HCT116 (cell line): ENCODE data around the gene PTGDS. TPM values are rescaled to one million over a fixed set of nuclear protein-coding genes. Genes with fewer than 3 reads are reported as not detected.
A peak's percentile ranks its signal among the peaks of the same experiment; 100 is the strongest.

Experiments
- ATAC-seq: fragments of 200-7000 bp; cut with Tn5 transposase; 2 replicates; pipeline ENCODE4 v1.9.1; 2020; ENCODE audit warnings: mild to moderate bottlenecking, moderate library complexity
- BruUV-seq: library from RNA; stranded (reverse); fragments of 400-500 nt; replicated peaks from 2 replicates; lab custom pipeline; 2021; lab: Mats Ljungman, UMichigan
- CTCF ChIA-PET: fragments of 300-600 bp; sonication (Branson Sonifier 250); formaldehyde crosslinking; loops from one replicate; lab custom pipeline; 2021; ENCODE audit warnings: antibody characterized with exemption; lab: Charles Lee
- POLR2A ChIA-PET: fragments of 300-600, 350-600 bp; sonication (Branson Sonifier 250); formaldehyde crosslinking; loops from one replicate; lab custom pipeline; 2021; ENCODE audit warnings: antibody characterized with exemption; lab: Charles Lee
- RAD21 ChIA-PET, 2 experiments: fragments of 300-600 bp; sonication (Branson Sonifier 250); formaldehyde crosslinking; loops; one replicate each; lab custom pipeline; 2023; ENCODE audit warnings: low total read pairs in 2 of 2; ENCODE audit not compliant: uncharacterized antibody in 2 of 2, unreplicated experiment in 2 of 2, low non-redundant PET in 1 of 2; lab: Charles Lee
- DNase-seq: peaks from one replicate; pipeline ENCODE4 v3.0.0-alpha.2; 2010; ENCODE audit warnings: low read depth, low spot score
- H2AFZ ChIP-seq: fragments of 200-600 bp; shearing (Covaris generic), sonication (generic); 2 replicates; pipeline ENCODE4 v1.6.1; 2017; ENCODE audit warnings: low read depth, mixed run types, mixed read lengths, antibody characterized with exemption, low read length; ENCODE audit not compliant: poor library complexity, severe bottlenecking
- H3K27ac ChIP-seq: 2 replicates; pipeline ENCODE4 v1.5.1; 2012; ENCODE audit warnings: low read depth, low read length
- H3K27me3 ChIP-seq: fragments of 200-600 bp; sonication (generic); 2 replicates; pipeline ENCODE4 v1.6.1; 2016; ENCODE audit warnings: mixed run types, low read length, mixed read lengths; ENCODE audit not compliant: insufficient read depth
- H3K36me3 ChIP-seq, 2 experiments: fragments of 200-500 bp in 1 of 2; fragments of 200-600 bp in 1 of 2; sonication (Bioruptor generic) in 1 of 2; sonication (generic) in 1 of 2; 2 replicates each; pipeline versions ENCODE4 v1.5.1 to v1.6.1; 2014 to 2016; ENCODE audit warnings: low read length in 2 of 2, inconsistent platforms in 1 of 2, mixed read lengths in 1 of 2, mixed run types in 1 of 2; ENCODE audit not compliant: insufficient read depth in 2 of 2, control insufficient read depth in 1 of 2
- H3K4me1 ChIP-seq, 2 experiments: fragments of 200-600 bp in 1 of 2; sonication (generic) in 1 of 2; 2 replicates each; pipeline versions ENCODE4 v1.5.1 to v1.6.1; 2012 to 2017; ENCODE audit warnings: low read length in 2 of 2, inconsistent platforms in 1 of 2, mild to moderate bottlenecking in 1 of 2, mixed read lengths in 1 of 2, mixed run types in 1 of 2, moderate library complexity in 1 of 2; ENCODE audit not compliant: insufficient read depth in 2 of 2, control insufficient read depth in 1 of 2
- H3K4me2 ChIP-seq: fragments of 200-600 bp; sonication (generic); 2 replicates; pipeline ENCODE4 v1.6.1; 2017; ENCODE audit warnings: mixed run types, low read length, mixed read lengths
- H3K4me3 ChIP-seq, 2 experiments: fragments of 200-600 bp in 1 of 2; sonication (generic) in 1 of 2; replicated peaks in 1 of 2; 2 replicates each; pipeline ENCODE4 v1.5.1; 2011 to 2016; ENCODE audit warnings: low read length in 2 of 2, control low read depth in 1 of 2, low read depth in 1 of 2, mild to moderate bottlenecking in 1 of 2, mixed read lengths in 1 of 2, mixed run types in 1 of 2
- H3K79me2 ChIP-seq: fragments of 200-600 bp; sonication (generic); 2 replicates; pipeline ENCODE4 v1.6.1; 2017; ENCODE audit warnings: mild to moderate bottlenecking, mixed run types, low read length, moderate library complexity, mixed read lengths; ENCODE audit not compliant: insufficient read depth
- H3K9ac ChIP-seq: fragments of 200-600 bp; sonication (generic); 2 replicates; pipeline ENCODE4 v1.6.1; 2016; ENCODE audit warnings: low read length, mixed read lengths
- H3K9me2 ChIP-seq: fragments of 200-600 bp; sonication (generic), shearing (Covaris generic); 2 replicates; pipeline ENCODE4 v1.6.1; 2017; ENCODE audit warnings: mixed run types, mild to moderate bottlenecking, moderate library complexity; ENCODE audit not compliant: insufficient read depth
- H3K9me3 ChIP-seq, 2 experiments: fragments of 200-500 bp in 1 of 2; fragments of 200-600 bp in 1 of 2; sonication (Bioruptor generic) in 1 of 2; sonication (generic) in 1 of 2; 2 replicates each; pipeline ENCODE4 v1.6.1; 2014 to 2017; ENCODE audit warnings: low read length in 2 of 2, mixed read lengths in 2 of 2, inconsistent platforms in 1 of 2, low read depth in 1 of 2, mild to moderate bottlenecking in 1 of 2, mixed run types in 1 of 2, moderate library complexity in 1 of 2; ENCODE audit not compliant: control insufficient read depth in 1 of 2, insufficient read depth in 1 of 2
- H4K20me1 ChIP-seq: fragments of 200-600 bp; sonication (generic), shearing (Covaris generic); 2 replicates; pipeline ENCODE4 v1.6.1; 2017; ENCODE audit warnings: mixed run types, mild to moderate bottlenecking, moderate library complexity; ENCODE audit not compliant: insufficient read depth
- ATF3 ChIP-seq: IDR thresholded peaks from 2 replicates; pipeline ENCODE4 v1.6.1; 2012
- EGR1 ChIP-seq: IDR thresholded peaks from 2 replicates; pipeline ENCODE4 v1.6.1; 2012; ENCODE audit warnings: low read depth
- FOSL1 ChIP-seq: IDR thresholded peaks from 2 replicates; pipeline ENCODE4 v1.6.1; 2012; ENCODE audit warnings: low read depth
- POLR2AphosphoS5 ChIP-seq: IDR thresholded peaks from 2 replicates; pipeline ENCODE4 v1.6.1; 2011; ENCODE audit warnings: mild to moderate bottlenecking, low read depth, low read length, moderate library complexity
- RAD21 ChIP-seq: IDR thresholded peaks from 2 replicates; pipeline ENCODE4 v1.6.1; 2012; ENCODE audit warnings: low read depth, mild to moderate bottlenecking
- SP1 ChIP-seq: IDR thresholded peaks from 2 replicates; pipeline ENCODE4 v1.6.1; 2012; ENCODE audit warnings: low read depth
- TCF7L2 ChIP-seq: IDR thresholded peaks from 2 replicates; pipeline ENCODE4 v1.7.0; 2011; ENCODE audit warnings: borderline replicate concordance, inconsistent platforms; ENCODE audit not compliant: insufficient read depth, insufficient read length; ENCODE audit errors: extremely low read depth
- ZFX ChIP-seq: fragments of 450-650 bp; IDR thresholded peaks from 2 replicates; pipeline ENCODE4 v1.6.1; 2017
- ZNF274 ChIP-seq: fragments of 200-500 bp; sonication (Bioruptor generic); IDR thresholded peaks from 2 replicates; pipeline ENCODE4 v1.6.1; 2014; ENCODE audit warnings: mild to moderate bottlenecking, low read depth, low read length, inconsistent platforms
- intact Hi-C: fragments of 100-400 bp; cut with micrococcal nuclease; formaldehyde crosslinking; loops from 2 replicates; pipeline ENCODE4 v1.10.0; 2022
- total RNA-seq: library from RNA; stranded (reverse); gene quantifications from one replicate; pipeline ENCODE4 v1.2.1, GENCODE V29; 2021; ENCODE audit not compliant: unreplicated experiment

PTGDS gene
- total RNA-seq, 1 experiment from 2014 or later = 3.1 TPM

- DNase-seq (no peak), ATAC-seq (no peak; the same call in 1 of the 2 replicates)
- ChIA-PET RAD21 (no interaction called here), CTCF (interaction anchor here (1.4 to 1.6 kb wide), 3 partner anchors 14 to 16 kb away, joined by 3 to 5 read pairs (median 3); no protein-coding TSS in a partner anchor), POLR2A (interaction anchor here (1.4 kb wide), 1 partner anchor 10 kb away, joined by 3 read pairs; no protein-coding TSS in a partner anchor)
- Histone ChIP-seq H3K4me1 (peaks cover 11 to 28% of the 10 kb centered on the region in 2 experiments), H3K4me2 (peak overlapping the region; percentile 88), H3K79me2 (no peaks in the 10 kb centered on the region), H3K9me3 (no peaks in the 10 kb centered on the region), H3K27ac (peak overlapping the region; percentile 63; the same call in 1 of the 2 replicates), H4K20me1 (no peaks in the 10 kb centered on the region), H2AFZ (no peak overlapping the region), H3K27me3 (no peaks in the 10 kb centered on the region), H3K36me3 (no peaks in the 10 kb centered on the region), H3K4me3 (peak overlapping the region in 1 of 2 experiments; percentile 45; a peak in 1 of 4 replicates), H3K9me2 (no peaks in the 10 kb centered on the region), H3K9ac (peak overlapping the region; percentile 49)
- BruUV-seq = no TSS peak
- intact Hi-C loops = no loop called here
- TF ChIP-seq ATF3 (no peak), POLR2AphosphoS5 (no peak), SP1 (no peak), ZNF274 (no peak)
Observed at GRCh38 chr9:136963751-136964150, 13.6 kb upstream of the PTGDS start.

- TF ChIP-seq ZFX (no peak), FOSL1 (no peak), RAD21 (no peak), TCF7L2 (peak; percentile 63), POLR2AphosphoS5 (peak; percentile 38; the same call in 1 of the 2 replicates), EGR1 (peak; percentile 87; the same call in 1 of the 2 replicates)
- TF ChIP-seq, all 23 proteins: peak for 3
- intact Hi-C loops = no loop called here
- ChIA-PET RAD21 (no interaction called here), POLR2A (interaction anchor here (1.4 kb wide), 1 partner anchor 10 kb away, joined by 3 read pairs; no protein-coding TSS in a partner anchor), CTCF (interaction anchor here (1.0 to 1.4 kb wide), 3 partner anchors 14 to 65 kb away, joined by 3 to 5 read pairs (median 3); no protein-coding TSS in a partner anchor)
- Histone ChIP-seq H3K9me3 (no peaks in the 10 kb centered on the region), H3K27me3 (no peaks in the 10 kb centered on the region), H3K9me2 (no peaks in the 10 kb centered on the region), H2AFZ (no peak overlapping the region), H3K4me1 (peaks cover 11 to 28% of the 10 kb centered on the region in 2 experiments), H3K27ac (peak overlapping the region; percentile 63; the same call in 1 of the 2 replicates), H3K79me2 (no peaks in the 10 kb centered on the region), H3K36me3 (no peaks in the 10 kb centered on the region), H3K4me2 (peak overlapping the region; percentile 88), H3K9ac (peak overlapping the region; percentile 49), H4K20me1 (no peaks in the 10 kb centered on the region), H3K4me3 (peak overlapping the region; percentile 22 to 45)
- no peak for DNase-seq
- BruUV-seq = no TSS peak
- peak; percentile 83 for ATAC-seq
Observed at GRCh38 chr9:136964171-136964689, 13.1 kb upstream of the PTGDS start.
